NCI-H82 treated with DMSO at 0.1 percent for 48 hours (cell line): ENCODE results near the gene CCDC181.
"Not testable (repeated sequence)": the region's sequence is repeated elsewhere in the genome, so short reads cannot be mapped to it uniquely, and the experiment has no call there.

Experiments
- DNase-seq: peaks from one replicate; lab custom pipeline; 2025; ENCODE audit not compliant: unreplicated experiment; lab: John Stamatoyannopoulos, UW

Gene CCDC181

GRCh38 chr1:169427081-169427641 is at the start of gene CCDC181:
CCDC181 (minus strand) TSS chr1:169427474; CDS start chr1:169424927, 2,547 bp downstream.
- DNase-seq, result peak; percentile 75

- peak; percentile 22 for DNase-seq
Measured at GRCh38 chr1:169475806-169476387, 48.6 kb upstream of the CCDC181 start.

- no peak for DNase-seq
Measured at GRCh38 chr1:169474302-169474995, 47.2 kb upstream of the CCDC181 start.

DNA sequence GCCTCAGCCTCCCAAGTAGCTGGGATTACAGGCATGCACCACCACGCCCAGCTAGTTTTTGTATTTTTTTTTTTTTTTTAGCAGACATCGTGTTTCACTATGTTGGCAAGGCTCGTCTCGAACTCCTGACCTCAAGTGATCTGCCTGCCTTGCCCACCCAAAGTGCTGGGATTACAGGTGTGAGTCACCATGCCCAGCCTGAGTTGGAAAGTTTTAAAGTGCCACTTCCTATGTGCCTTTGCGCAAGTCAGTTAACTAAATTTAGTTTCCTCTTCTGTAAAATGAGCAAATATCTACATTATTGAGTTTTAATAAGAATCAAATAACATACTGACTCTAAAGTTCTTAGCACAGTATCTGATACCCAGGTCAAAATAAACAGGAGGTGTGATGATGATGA is 46.1 kb upstream of the CCDC181 start:
- no peak for DNase-seq

GRCh38 chr1:169472738-169473137 is 45.5 kb upstream of the CCDC181 start:
- no peak for DNase-seq

DNA sequence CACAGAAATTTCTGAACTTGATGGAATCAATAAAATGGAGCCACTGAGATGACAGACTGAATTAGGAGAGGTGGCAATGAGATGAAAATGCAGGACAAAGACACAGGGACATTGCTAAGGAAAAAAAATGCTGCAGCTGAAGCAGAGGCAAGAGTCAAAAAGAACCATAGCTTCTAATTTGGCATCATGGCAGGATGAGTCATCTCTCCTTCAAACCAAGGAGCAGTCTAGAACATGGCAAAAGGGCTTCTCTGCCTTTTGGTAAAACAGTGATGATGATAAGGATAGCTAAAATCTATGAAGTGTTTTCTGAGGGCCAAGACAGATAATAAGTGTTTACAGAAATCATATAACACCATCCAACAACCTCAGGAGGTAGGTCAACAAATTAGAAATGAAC is 41.7 kb upstream of the CCDC181 start:
- DNase-seq, result no peak

DNA sequence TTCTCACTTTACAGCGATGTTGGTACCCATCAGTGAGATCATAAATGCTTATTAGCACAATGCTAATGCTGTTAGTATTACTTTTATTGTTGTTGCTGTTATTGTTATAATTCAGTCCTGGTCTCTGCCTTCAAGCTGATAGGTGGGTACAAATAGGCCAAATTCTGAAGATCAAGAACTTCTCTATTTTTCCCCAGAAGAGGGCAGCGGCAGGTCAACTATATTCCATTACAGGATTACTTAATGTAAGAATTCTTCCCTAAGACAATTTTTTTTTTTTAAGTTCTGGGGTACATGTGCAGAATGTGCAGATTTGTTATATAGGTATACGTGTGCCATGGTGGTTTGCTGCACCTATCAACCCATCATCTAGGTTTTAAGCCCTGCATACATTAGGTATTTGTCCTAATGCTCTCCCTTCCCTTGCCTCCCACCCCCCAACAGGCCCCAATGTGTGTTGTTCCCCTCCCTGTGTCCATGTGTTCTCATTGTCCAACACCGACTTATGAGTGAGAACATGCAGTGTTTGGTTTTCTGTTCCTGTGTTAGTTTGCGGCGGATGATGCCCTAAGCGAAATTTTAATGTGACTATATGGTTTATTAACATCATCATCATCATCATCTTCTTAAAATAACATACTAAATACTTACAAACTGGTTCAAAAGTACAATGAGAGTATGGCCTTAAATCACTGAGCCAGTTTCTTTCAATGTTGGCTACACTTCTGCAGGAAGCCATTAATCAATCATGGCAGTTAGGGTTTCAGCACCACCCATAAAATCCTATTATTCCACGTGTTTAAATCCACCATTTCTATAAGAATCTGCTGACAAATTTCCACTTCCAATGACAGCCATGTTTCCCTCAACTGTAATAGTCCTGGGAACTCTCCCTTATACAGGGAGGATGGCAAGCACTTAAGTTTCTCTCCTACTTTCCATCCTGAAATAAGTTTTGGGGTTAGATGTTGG is 39.3 kb upstream of the CCDC181 start:
- DNase-seq, result peak; percentile 6

DNA sequence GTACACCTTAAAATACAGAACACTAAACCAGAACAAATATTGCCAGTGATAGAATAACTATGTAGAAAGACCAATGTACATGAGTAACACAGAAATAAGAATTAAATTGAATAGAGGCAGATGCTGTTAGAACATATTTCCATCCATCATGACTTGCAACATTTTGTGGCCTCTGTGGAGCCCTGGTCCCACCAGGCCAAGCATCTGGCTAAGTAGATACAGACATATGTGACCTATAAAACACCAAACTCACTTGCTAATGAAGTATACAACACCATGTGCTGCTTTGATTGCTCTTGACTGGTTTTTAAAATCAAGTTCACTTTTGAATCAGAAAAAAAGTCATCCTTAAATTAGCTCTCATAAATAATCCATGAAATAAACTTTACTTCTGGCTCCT is 38.0 kb upstream of the CCDC181 start:
- no peak for DNase-seq

GRCh38 chr1:169462385-169462784 is 35.1 kb upstream of the CCDC181 start:
- no peak for DNase-seq

DNA sequence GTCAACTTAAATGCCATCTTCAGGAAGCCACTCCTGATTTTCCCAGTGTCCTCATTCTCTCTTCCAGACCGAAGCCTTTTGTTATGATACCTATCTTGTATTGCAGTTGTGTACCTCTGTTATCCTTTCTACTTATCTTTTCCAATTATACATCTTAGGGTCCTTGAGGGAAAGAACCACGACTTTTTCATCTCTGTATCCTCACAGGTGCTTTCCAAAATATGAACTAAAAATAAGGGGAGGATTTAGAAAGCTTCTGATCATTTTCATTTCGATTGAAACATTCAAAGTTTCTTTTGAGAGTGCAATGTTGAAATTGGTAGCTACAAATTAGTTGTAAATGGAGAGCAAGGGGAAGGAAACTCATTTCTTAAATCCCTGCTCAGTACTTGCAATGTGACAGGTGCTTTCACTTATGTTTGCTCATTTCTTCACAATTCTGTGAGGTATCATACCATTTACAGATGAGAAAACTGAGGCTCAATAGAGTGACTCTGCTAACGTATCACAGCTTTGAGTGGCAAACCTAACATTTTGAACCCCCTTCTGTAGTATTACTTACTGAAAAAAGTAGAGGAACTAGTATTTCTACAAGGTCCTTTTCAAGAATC is 34.2 kb upstream of the CCDC181 start:
- no peak for DNase-seq

GRCh38 chr1:169460191-169460833 is 33.0 kb upstream of the CCDC181 start:
- no peak for DNase-seq

DNA sequence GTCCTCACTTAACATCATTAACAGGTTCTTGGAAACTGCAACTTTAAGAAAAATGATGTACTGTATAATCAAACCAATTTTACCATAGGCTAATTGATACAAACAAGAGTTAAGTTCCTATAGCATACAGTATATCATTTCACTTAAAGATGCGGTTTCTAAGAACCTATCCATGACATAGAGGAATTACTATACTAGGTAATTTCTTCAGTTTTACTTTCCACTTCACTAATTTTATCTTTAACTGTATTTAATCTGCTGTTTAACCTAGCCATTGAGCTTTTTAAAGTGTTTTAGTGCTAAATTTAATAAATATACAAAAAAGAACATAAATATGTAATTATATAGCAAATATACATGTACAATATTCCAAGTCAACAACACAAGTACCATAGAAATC is 30.2 kb upstream of the CCDC181 start:
- DNase-seq, result no peak

DNA sequence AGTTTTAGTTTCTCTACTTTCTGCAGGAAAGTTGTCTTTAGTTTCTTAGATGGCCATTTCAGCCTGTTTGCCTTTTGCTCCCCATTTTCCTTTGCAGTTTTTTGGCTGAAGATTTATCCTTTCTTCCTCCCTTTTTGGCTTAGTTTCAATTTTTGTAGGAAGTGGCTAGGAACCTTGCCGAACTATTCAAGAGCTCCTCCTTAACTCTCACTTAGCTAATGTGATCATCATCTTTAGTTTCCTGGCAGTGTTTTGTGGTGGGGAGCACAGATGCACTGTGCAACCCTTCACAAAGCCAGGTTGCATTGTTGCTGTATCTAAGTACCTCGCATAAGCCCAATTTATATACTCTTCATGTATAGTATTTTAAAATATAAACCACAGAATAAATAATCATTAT is 28.8 kb upstream of the CCDC181 start:
- DNase-seq, result no peak

DNA sequence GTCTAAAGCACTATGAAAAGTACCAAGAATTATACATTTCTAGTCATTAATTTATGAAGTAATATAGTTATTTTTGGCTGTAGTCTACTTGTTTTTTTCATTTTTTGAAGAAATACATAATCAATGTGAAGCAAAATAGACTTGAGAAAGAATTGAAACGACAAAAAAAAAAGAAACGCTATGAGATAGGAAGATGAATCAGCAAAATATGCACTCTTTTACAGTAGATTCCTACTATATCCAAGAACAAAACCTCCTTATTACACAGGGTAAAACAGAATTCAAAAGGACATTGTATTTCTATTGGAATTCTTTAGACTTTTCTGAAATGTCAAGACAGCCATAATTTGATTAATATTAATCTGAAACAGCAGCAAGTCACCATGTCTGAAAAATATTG is 25.6 kb upstream of the CCDC181 start:
- DNase-seq, result no peak

GRCh38 chr1:169451218-169451824 is 24.0 kb upstream of the CCDC181 start:
- DNase-seq, result no peak

GRCh38 chr1:169443923-169444322 is 16.6 kb upstream of the CCDC181 start:
- no peak for DNase-seq

- DNase-seq, result peak; percentile 95
Measured at GRCh38 chr1:169426174-169426705, 1.0 kb downstream of the CCDC181 start.

DNA sequence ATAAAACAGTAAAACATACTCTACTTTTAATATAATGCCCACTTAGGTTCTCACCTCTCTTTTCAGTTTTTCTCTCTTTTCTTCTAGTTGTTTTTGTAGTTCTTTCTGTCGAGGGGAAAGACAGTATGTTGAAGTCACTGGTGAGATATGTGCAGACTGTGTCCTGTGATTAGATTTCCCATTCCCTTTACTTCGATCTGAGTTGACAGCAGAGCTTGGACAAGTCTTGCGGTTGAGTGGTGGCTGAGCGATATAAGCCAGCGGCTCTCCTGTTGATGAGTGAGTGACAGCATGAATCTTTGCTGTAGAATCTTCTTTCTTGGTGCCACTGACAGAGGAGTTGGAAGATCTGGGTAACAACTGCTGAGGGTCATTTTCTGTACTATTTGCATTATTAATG is 6.0 kb downstream of the CCDC181 start:
- DNase-seq, result no peak

- no peak for DNase-seq
Measured at GRCh38 chr1:169414952-169415351, 12.3 kb downstream of the CCDC181 start.

- not testable (repeated sequence) for DNase-seq
Measured at GRCh38 chr1:169408340-169408739, 18.9 kb downstream of the CCDC181 start.
